ENCODE measurements around the gene HACD1.

HACD1 gene

DNA sequence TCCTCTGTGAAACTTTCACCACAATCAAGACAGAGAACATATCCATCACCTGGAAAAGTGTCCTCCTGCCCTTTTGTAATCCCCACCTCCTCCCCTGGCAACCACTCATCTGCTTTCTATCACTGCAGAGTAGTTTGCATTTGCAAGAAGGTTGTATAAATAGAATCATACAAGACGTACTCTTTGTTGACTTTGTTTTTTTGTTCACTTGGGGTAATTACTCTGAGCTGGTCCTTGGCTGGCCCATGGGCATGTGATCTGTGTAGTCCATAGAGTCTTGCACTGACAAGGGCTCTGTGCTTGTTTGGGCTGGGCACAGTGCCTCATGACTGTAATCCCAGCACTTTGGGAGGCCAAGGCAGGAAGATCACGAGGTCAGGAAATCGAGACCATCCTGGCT lies 7.8 kb upstream of the HACD1 start:
- POLR2A ChIA-PET, result no interaction called here

DNA sequence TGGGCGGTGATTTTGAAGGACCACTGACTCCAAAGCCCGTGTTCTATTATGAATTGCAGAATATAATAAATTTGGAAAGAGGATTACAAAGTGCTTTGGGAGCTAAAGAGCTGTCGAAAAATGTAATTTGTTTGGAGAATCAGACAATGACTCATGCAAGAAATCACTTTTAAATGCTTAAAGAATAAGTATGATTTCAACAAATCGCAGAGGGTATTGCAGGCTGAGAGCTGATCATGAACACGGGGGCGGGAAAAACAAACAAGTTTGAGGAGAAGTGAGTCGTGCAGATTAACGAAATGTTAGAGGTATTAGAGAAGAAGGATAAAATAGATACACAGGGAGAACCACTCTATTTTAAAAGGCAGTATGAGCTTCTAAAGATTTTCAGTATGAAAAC lies 4.9 kb upstream of the HACD1 start:
- ChIA-PET POLR2A (interaction anchor here (1.7 kb wide), 1 partner anchor 22 kb away, joined by 10 read pairs; the partner anchor contains the start of gene STAM), CTCF (interaction anchor here (0.6 kb wide), 2 partner anchors 36 to 710 kb away, joined by 3 read pairs; no protein-coding TSS in a partner anchor)
- TF ChIP-seq, protein P1, sequence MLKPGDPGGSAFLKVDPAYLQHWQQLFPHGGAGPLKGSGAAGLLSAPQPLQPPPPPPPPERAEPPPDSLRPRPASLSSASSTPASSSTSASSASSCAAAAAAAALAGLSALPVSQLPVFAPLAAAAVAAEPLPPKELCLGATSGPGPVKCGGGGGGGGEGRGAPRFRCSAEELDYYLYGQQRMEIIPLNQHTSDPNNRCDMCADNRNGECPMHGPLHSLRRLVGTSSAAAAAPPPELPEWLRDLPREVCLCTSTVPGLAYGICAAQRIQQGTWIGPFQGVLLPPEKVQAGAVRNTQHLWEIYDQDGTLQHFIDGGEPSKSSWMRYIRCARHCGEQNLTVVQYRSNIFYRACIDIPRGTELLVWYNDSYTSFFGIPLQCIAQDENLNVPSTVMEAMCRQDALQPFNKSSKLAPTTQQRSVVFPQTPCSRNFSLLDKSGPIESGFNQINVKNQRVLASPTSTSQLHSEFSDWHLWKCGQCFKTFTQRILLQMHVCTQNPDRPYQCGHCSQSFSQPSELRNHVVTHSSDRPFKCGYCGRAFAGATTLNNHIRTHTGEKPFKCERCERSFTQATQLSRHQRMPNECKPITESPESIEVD (tag by site-specific recombination; IDR thresholded peaks at IDR 0.05), result peak; percentile 28
- TF ChIP-seq ZNF768 (tag by site-specific recombination; IDR thresholded peaks at IDR 0.05), result no peak
- TF ChIP-seq, protein P2, sequence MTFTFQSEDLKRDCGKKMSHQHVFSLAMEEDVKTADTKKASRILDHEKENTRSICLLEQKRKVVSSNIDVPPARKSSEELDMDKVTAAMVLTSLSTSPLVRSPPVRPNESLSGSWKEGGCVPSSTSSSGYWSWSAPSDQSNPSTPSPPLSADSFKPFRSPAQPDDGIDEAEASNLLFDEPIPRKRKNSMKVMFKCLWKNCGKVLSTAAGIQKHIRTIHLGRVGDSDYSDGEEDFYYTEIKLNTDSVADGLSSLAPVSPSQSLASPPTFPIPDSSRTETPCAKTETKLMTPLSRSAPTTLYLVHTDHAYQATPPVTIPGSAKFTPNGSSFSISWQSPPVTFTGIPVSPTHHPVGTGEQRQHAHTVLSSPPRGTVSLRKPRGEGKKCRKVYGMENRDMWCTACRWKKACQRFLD (tag by site-specific recombination; IDR thresholded peaks at IDR 0.05), result no peak
- no peak for TF ChIP-seq ZNF777 (tag by site-specific recombination; IDR thresholded peaks at IDR 0.05; ENCODE audit: borderline replicate concordance)
- TF ChIP-seq SALL2 (tag by site-specific recombination; IDR thresholded peaks at IDR 0.05; ENCODE audit: borderline replicate concordance), result no peak
- TF ChIP-seq ZNF558 (tag by site-specific recombination; IDR thresholded peaks at IDR 0.05), result no peak
- TF ChIP-seq ZNF248 (tag by site-specific recombination; IDR thresholded peaks at IDR 0.05), result no peak
- TF ChIP-seq ZNF596 (tag by site-specific recombination; IDR thresholded peaks at IDR 0.05), result no peak

More for the DNA sequence above, 7.8 kb upstream of the HACD1 start:
- TF ChIP-seq ZNF175 (tag by site-specific recombination; IDR thresholded peaks at IDR 0.05), result no peak
- TF ChIP-seq WT1 (tag by site-specific recombination; IDR thresholded peaks at IDR 0.05), result no peak
- no peak for TF ChIP-seq ZNF214 (tag by site-specific recombination; IDR thresholded peaks at IDR 0.05; ENCODE audit: borderline replicate concordance)
- TF ChIP-seq ZNF19 (tag by site-specific recombination; IDR thresholded peaks at IDR 0.05; ENCODE audit: low read depth), result no peak
- no peak for TF ChIP-seq ZSCAN30 (tag by site-specific recombination; IDR thresholded peaks at IDR 0.05)
- TF ChIP-seq, protein P3, sequence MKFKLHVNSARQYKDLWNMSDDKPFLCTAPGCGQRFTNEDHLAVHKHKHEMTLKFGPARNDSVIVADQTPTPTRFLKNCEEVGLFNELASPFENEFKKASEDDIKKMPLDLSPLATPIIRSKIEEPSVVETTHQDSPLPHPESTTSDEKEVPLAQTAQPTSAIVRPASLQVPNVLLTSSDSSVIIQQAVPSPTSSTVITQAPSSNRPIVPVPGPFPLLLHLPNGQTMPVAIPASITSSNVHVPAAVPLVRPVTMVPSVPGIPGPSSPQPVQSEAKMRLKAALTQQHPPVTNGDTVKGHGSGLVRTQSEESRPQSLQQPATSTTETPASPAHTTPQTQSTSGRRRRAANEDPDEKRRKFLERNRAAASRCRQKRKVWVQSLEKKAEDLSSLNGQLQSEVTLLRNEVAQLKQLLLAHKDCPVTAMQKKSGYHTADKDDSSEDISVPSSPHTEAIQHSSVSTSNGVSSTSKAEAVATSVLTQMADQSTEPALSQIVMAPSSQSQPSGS (tag by site-specific recombination; IDR thresholded peaks at IDR 0.05; ENCODE audit: low read depth), result no peak
- no peaks in the 10 kb centered on the region for H3K9me3 ChIP-seq (ENCODE audit: control insufficient read depth, insufficient read depth, low read depth, low read length)
- no peaks in the 10 kb centered on the region for H3K4me1 ChIP-seq (ENCODE audit: control insufficient read depth, insufficient read depth, low read length)
- H3K27ac ChIP-seq (ENCODE audit: extremely low read depth, low read depth, low read length), result no peak overlapping the region
- no peak overlapping the region for H3K4me3 ChIP-seq (ENCODE audit: low read depth, low read length)
- CTCF ChIA-PET, result interaction anchor here (1.3 kb wide), 1 partner anchor 18 kb away, joined by 3 read pairs; no protein-coding TSS in a partner anchor
- no peaks in the 10 kb centered on the region for H3K36me3 ChIP-seq (ENCODE audit: control insufficient read depth in 2 of 2, insufficient read depth in 1 of 2, low read length in 2 of 2)

DNA sequence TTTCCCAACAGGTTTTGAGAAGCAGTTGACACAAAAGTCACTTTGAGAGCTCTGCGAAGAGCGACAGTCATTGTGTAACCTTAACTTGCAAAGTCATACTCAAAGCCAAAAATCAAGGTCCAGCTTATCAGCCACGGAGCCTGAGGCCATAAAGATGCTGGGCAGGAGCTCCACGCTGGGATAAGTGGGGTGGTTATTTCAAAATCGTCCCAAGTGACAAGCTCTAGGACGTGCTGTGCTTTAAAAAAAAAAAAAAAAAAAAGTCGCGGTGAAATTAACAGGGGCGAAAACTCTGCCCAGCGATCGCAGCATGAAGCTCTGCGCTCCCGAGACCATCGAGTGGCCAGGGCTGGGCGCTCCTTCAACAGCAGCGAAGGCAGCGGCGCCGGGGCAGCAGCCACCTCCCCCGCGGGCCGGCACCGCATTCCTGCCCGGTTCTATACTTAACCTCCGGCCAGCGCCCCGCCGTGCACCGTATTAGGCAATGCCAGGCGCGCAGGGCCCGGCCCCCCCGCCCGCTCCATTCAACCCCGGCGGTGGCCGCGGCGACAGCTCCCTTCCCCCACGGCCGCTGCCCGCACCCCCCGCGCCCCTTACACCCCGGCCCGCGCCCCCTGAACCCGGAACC lies 657 bp downstream of the HACD1 start:
- no peaks in the 10 kb centered on the region for H3K9me3 ChIP-seq (ENCODE audit: control insufficient read depth, insufficient read depth, low read depth, low read length)
- ChIA-PET CTCF (interaction anchor here (0.5 to 0.9 kb wide), 2 partner anchors 10 to 120 kb away, joined by 3 read pairs; no protein-coding TSS in a partner anchor), POLR2A (interaction anchor here (0.6 to 3.5 kb wide), 4 partner anchors 16 to 1006 kb away, joined by 3 to 47 read pairs (median 3); partner anchors contain the start of gene STAM)
- H3K27ac ChIP-seq (ENCODE audit: extremely low read depth, low read depth, low read length), result peak overlapping the region; percentile 82; the same call in 1 of the 2 replicates
- H3K4me3 ChIP-seq (ENCODE audit: low read depth, low read length), result peak overlapping the region; percentile 76
- H3K4me1 ChIP-seq (ENCODE audit: control insufficient read depth, insufficient read depth, low read length), result no peaks in the 10 kb centered on the region
- H3K36me3 ChIP-seq (ENCODE audit: control insufficient read depth in 2 of 2, insufficient read depth in 1 of 2, low read length in 2 of 2), result no peaks in the 10 kb centered on the region
- TF ChIP-seq ZNF140 (tag by site-specific recombination; IDR thresholded peaks at IDR 0.05) (no peak), ZBTB48 (tag by site-specific recombination; IDR thresholded peaks at IDR 0.05) (no peak), ZNF341 (tag by site-specific recombination; IDR thresholded peaks at IDR 0.05; ENCODE audit: low read depth) (peak; percentile 58), BCL11B (tag by site-specific recombination; IDR thresholded peaks at IDR 0.05; ENCODE audit: low read depth) (peak; percentile 42; the same call in 1 of the 2 replicates), ZFP41 (tag by site-specific recombination; IDR thresholded peaks at IDR 0.05; ENCODE audit: borderline replicate concordance) (no peak), SP7 (tag by site-specific recombination; IDR thresholded peaks at IDR 0.05) (0 out of 2 replicates have a peak, but pooled peaks have one; percentile 39), ZNF10 (tag by site-specific recombination; IDR thresholded peaks at IDR 0.05) (0 out of 2 replicates have a peak, but pooled peaks have one; percentile 39), BCL11A (tag by site-specific recombination; IDR thresholded peaks at IDR 0.05; ENCODE audit: low read depth) (peak; percentile 29; the same call in 1 of the 2 replicates), ZEB2 (tag by site-specific recombination; IDR thresholded peaks at IDR 0.05) (0 out of 2 replicates have a peak, but pooled peaks have one; percentile 24), KLF1 (tag by site-specific recombination; IDR thresholded peaks at IDR 0.05) (no peak)
- TF ChIP-seq, protein P4, sequence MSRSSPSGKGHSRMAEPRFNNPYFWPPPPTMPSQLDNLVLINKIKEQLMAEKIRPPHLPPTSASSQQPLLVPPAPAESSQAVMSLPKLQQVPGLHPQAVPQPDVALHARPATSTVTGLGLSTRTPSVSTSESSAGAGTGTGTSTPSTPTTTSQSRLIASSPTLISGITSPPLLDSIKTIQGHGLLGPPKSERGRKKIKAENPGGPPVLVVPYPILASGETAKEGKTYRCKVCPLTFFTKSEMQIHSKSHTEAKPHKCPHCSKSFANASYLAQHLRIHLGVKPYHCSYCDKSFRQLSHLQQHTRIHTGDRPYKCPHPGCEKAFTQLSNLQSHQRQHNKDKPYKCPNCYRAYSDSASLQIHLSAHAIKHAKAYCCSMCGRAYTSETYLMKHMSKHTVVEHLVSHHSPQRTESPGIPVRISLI (tag by site-specific recombination; IDR thresholded peaks at IDR 0.05), result peak; percentile 71; the same call in 1 of the 2 replicates
- TF ChIP-seq, protein P5, sequence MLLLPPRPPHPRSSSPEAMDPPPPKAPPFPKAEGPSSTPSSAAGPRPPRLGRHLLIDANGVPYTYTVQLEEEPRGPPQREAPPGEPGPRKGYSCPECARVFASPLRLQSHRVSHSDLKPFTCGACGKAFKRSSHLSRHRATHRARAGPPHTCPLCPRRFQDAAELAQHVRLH (tag by site-specific recombination; IDR thresholded peaks at IDR 0.05), result no peak

More for the DNA sequence above, 4.9 kb upstream of the HACD1 start:
- Histone ChIP-seq H3K4me1 (ENCODE audit: control insufficient read depth, insufficient read depth, low read length) (no peaks in the 10 kb centered on the region), H3K27ac (ENCODE audit: extremely low read depth, low read depth, low read length) (no peak overlapping the region), H3K36me3 (ENCODE audit: control insufficient read depth in 2 of 2, insufficient read depth in 1 of 2, low read length in 2 of 2) (no peaks in the 10 kb centered on the region), H3K4me3 (ENCODE audit: low read depth, low read length) (no peak overlapping the region), H3K9me3 (ENCODE audit: control insufficient read depth, insufficient read depth, low read depth, low read length) (no peaks in the 10 kb centered on the region)
